ENCODE measurements around the gene UGT1A5. TPM values are rescaled to one million over a fixed set of nuclear protein-coding genes. Genes with fewer than 3 reads are reported as not detected.

UGT1A5 gene
- total RNA-seq = not detected

GRCh38 chr2:233712611-233713261 lies at the start of gene UGT1A5:
TSS of gene UGT1A5 (plus strand) at chr2:233712907. CDS start at chr2:233712992, 85 bp downstream.
- Mint-ChIP-seq H3K36me3 (ENCODE audit: low read depth) (no peaks in the 10 kb centered on the region), H3K4me1 (ENCODE audit: low read depth) (no peaks in the 10 kb centered on the region), H3K27me3 (ENCODE audit: low read depth) (peaks cover 11% of the 10 kb centered on the region), H3K27ac (no peak within 1 kb of the TSS), H3K4me3 (no peak within 1 kb of the TSS), H3K9me3 (no peaks in the 10 kb centered on the region)
- CTCF ChIA-PET = interaction anchor here (0.7 to 1.3 kb wide), 3 partner anchors 144 to 808 kb away, joined by 3 to 4 read pairs (median 3); no protein-coding TSS in a partner anchor
- DNase-seq = no peak
- intact Hi-C loops (cut with micrococcal nuclease) = no loop called here

DNA sequence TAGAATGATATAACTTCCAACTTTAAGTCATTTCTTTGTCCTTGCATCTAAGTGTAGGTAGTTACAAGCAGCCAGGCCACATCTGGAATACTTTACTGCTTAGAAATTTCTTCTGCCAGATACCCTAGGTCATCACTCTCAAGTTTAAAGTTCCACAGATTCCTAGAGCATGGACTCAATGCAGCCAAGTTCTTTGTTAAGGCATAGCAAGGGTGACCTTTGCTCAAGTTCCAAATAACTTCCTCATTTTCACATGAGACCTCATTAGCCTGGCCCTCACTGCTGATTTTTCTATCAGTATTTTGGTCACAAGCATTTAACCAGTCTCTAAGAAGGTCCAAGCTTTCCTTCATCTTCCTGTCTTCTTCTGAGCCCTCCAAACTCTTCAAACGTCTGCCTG lies 48.8 kb upstream of the UGT1A5 start:
- CTCF ChIA-PET = no interaction called here
- H3K4me3 Mint-ChIP-seq = no peak overlapping the region
- H3K9me3 Mint-ChIP-seq = peaks cover 4% of the 10 kb centered on the region
- peaks cover 31% of the 10 kb centered on the region for H3K27me3 Mint-ChIP-seq (ENCODE audit: low read depth)
- DNase-seq = no peak
- H3K27ac Mint-ChIP-seq = no peak overlapping the region
- intact Hi-C loops (cut with micrococcal nuclease) = no loop called here
- H3K4me1 Mint-ChIP-seq (ENCODE audit: low read depth) = no peaks in the 10 kb centered on the region
- no peaks in the 10 kb centered on the region for H3K36me3 Mint-ChIP-seq (ENCODE audit: low read depth)

- no peaks in the 10 kb centered on the region for H3K36me3 Mint-ChIP-seq (ENCODE audit: low read depth)
These were observed 44.0 kb upstream of the UGT1A5 start for GRCh38 chr2:233668605-233669260.

DNA sequence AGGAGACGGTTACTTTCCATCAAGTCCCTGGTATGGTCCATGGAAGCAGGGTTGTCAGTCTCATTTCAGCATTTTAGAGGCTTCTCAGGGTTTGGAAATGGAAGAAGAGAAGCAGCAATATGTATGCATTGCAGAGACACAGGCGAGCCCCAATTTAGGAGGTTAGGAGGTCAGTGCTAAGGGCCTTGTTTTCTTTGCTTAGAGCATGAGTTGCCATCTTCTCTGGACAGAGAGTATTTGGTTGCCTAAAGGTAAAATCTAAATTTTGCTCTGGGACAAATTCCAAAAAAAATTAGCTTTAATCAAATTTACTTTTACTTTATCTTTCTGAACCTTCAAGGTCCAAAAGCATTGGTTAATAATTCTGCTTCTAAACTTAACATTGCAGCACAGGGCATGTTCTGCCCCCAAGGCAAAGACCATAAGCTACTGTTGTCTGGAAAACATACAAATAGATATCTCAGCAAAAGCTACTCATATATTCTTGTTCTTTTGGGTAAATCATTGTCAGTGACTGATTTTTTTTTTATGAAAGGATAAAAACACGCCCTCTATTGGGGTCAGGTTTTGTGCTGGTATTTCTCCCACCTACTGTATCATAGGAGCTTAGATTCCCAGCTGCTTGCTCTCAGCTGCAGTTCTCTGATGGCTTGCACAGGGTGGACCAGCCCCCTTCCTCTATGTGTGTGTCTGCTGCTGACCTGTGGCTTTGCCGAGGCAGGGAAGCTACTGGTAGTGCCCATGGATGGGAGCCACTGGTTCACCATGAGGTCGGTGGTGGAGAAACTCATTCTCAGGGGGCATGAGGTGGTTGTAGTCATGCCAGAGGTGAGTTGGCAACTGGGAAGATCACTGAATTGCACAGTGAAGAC lies 41.2 kb upstream of the UGT1A5 start, which contains the start of gene UGT1A9:
Gene UGT1A9 (plus strand): TSS at position 609 of the 872 bp plus-strand sequence. CDS start 37 bp downstream, at position 646.
- CTCF ChIA-PET = no interaction called here
- no peak within 1 kb of the TSS for H3K27ac Mint-ChIP-seq
- peaks cover 21% of the 10 kb centered on the region for H3K27me3 Mint-ChIP-seq (ENCODE audit: low read depth)
- no peaks in the 10 kb centered on the region for H3K4me1 Mint-ChIP-seq (ENCODE audit: low read depth)
- intact Hi-C loops (cut with micrococcal nuclease) = no loop called here
- DNase-seq = no peak
- H3K9me3 Mint-ChIP-seq = peaks cover 4% of the 10 kb centered on the region
- H3K36me3 Mint-ChIP-seq (ENCODE audit: low read depth) = no peaks in the 10 kb centered on the region
- H3K4me3 Mint-ChIP-seq = no peak within 1 kb of the TSS

More at GRCh38 chr2:233668605-233669260, 44.0 kb upstream of the UGT1A5 start:
- Mint-ChIP-seq H3K27me3 (ENCODE audit: low read depth) (peaks cover 26% of the 10 kb centered on the region), H3K9me3 (peaks cover 4% of the 10 kb centered on the region), H3K4me3 (no peak overlapping the region), H3K27ac (no peak overlapping the region), H3K4me1 (ENCODE audit: low read depth) (no peaks in the 10 kb centered on the region)
- DNase-seq = no peak
- intact Hi-C loops (cut with micrococcal nuclease) = no loop called here
- CTCF ChIA-PET = no interaction called here

DNA sequence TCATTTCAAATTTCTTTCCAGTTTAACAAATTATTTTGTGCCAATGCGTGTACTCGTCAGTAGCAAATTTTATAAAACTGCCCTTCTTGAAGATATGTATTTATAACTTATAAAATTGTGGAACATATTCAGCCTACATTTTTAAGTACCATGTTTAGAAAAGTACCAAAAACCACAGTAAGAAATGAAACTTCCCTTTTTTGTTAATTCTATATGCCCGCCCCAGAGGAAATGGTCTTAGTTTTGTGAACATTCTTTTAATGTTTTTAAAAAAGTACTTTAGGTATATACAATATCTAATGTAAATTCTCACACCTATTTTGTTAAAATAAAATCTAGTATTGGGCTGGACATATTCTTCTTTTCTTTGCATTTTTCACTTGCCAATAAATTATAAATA lies 39.8 kb upstream of the UGT1A5 start:
- H3K4me1 Mint-ChIP-seq (ENCODE audit: low read depth) = no peaks in the 10 kb centered on the region
- no peak for DNase-seq
- CTCF ChIA-PET = no interaction called here
- no peaks in the 10 kb centered on the region for H3K36me3 Mint-ChIP-seq (ENCODE audit: low read depth)
- H3K27ac Mint-ChIP-seq = no peak overlapping the region
- H3K27me3 Mint-ChIP-seq (ENCODE audit: low read depth) = peaks cover 21% of the 10 kb centered on the region
- peaks cover 4% of the 10 kb centered on the region for H3K9me3 Mint-ChIP-seq
- intact Hi-C loops (cut with micrococcal nuclease) = no loop called here
- no peak overlapping the region for H3K4me3 Mint-ChIP-seq

GRCh38 chr2:233673896-233674295 lies 38.8 kb upstream of the UGT1A5 start:
- intact Hi-C loops (cut with micrococcal nuclease) = no loop called here
- CTCF ChIA-PET = no interaction called here
- no peaks in the 10 kb centered on the region for H3K4me1 Mint-ChIP-seq (ENCODE audit: low read depth)

DNA sequence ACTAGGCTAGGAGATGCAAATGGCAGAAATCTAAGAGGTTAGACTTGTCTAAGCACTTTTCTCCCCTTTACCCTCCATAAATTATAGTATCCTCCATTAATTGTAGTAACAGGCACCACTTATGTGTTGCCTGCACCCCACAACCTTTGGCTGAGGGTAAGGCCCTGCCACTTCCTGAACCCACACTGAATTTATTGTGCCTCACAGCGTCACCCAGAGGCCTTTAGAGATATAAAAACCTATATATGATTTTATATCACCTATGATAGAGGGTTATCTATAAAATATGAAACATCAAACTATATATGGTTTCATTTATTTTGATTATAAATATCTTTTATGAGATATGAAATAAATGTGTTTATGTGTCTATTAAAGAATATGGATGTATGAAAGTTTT lies 38.4 kb upstream of the UGT1A5 start:
- Mint-ChIP-seq H3K27ac (no peak overlapping the region), H3K36me3 (ENCODE audit: low read depth) (no peaks in the 10 kb centered on the region), H3K27me3 (ENCODE audit: low read depth) (peaks cover 13% of the 10 kb centered on the region), H3K4me3 (no peak overlapping the region), H3K4me1 (ENCODE audit: low read depth) (no peaks in the 10 kb centered on the region), H3K9me3 (no peaks in the 10 kb centered on the region)
- no peak for DNase-seq
- intact Hi-C loops (cut with micrococcal nuclease) = no loop called here
- CTCF ChIA-PET = no interaction called here

More at GRCh38 chr2:233673896-233674295, 38.8 kb upstream of the UGT1A5 start:
- DNase-seq = no peak
- peaks cover 13% of the 10 kb centered on the region for H3K27me3 Mint-ChIP-seq (ENCODE audit: low read depth)
- H3K4me3 Mint-ChIP-seq = no peak overlapping the region
- no peak overlapping the region for H3K27ac Mint-ChIP-seq
- H3K9me3 Mint-ChIP-seq = no peaks in the 10 kb centered on the region
- H3K36me3 Mint-ChIP-seq (ENCODE audit: low read depth) = no peaks in the 10 kb centered on the region

GRCh38 chr2:233674995-233675394 lies 37.7 kb upstream of the UGT1A5 start:
- peaks cover 11% of the 10 kb centered on the region for H3K27me3 Mint-ChIP-seq (ENCODE audit: low read depth)
- intact Hi-C loops (cut with micrococcal nuclease) = no loop called here

DNA sequence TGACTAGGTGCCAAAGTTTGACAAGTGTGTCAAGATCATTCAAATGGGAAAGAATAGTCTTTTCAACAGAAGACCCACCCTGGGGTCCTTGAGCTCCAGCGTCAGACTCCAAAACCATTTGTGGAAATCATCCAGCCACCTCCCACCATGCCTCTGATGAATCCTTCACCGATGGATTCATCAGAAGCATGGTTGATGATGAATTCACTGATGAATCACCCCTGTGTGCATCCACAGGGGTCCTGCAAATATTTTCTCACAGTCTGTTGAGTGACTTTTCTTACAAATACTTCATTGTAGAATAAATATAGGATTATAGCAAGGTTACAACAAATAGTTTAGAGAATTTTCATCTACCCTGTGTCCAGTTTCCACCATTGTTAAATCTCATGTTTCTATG lies 36.7 kb upstream of the UGT1A5 start:
- no peak for DNase-seq
- H3K36me3 Mint-ChIP-seq (ENCODE audit: low read depth) = no peaks in the 10 kb centered on the region

More at GRCh38 chr2:233674995-233675394, 37.7 kb upstream of the UGT1A5 start:
- Mint-ChIP-seq H3K9me3 (no peaks in the 10 kb centered on the region), H3K27ac (no peak overlapping the region), H3K4me1 (ENCODE audit: low read depth) (no peaks in the 10 kb centered on the region), H3K36me3 (ENCODE audit: low read depth) (no peaks in the 10 kb centered on the region), H3K4me3 (no peak overlapping the region)
- CTCF ChIA-PET = no interaction called here
- DNase-seq = no peak

DNA sequence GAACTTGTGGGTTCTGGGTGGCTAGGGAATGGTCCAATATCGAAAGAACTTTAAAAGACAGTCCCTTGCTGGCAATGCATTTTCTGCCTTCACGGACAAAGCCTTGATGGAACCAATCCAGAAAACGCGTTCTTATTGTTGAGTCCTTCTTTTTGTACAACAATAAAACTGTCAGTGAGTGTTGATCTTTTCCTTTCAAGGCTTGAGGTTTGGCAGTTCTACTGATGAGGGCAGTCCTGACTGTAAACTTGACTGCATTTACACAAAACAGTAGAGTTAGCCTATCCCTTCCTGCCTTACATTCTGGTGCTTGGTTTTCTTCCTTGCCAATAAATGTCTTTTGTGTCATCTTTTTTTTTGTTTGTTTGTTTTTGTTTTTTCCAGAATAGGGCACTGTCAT lies 33.5 kb upstream of the UGT1A5 start:
- intact Hi-C loops (cut with micrococcal nuclease) = no loop called here
- no peak overlapping the region for H3K4me3 Mint-ChIP-seq
- H3K9me3 Mint-ChIP-seq = no peaks in the 10 kb centered on the region

More for the DNA sequence above, 36.7 kb upstream of the UGT1A5 start:
- intact Hi-C loops (cut with micrococcal nuclease) = no loop called here
- no peaks in the 10 kb centered on the region for H3K4me1 Mint-ChIP-seq (ENCODE audit: low read depth)
- CTCF ChIA-PET = no interaction called here
- H3K4me3 Mint-ChIP-seq = no peak overlapping the region
- no peak overlapping the region for H3K27ac Mint-ChIP-seq
- no peaks in the 10 kb centered on the region for H3K9me3 Mint-ChIP-seq
- H3K27me3 Mint-ChIP-seq (ENCODE audit: low read depth) = peaks cover 2% of the 10 kb centered on the region

GRCh38 chr2:233680361-233681045 lies 32.2 kb upstream of the UGT1A5 start:
- no peak for DNase-seq
- no peaks in the 10 kb centered on the region for H3K36me3 Mint-ChIP-seq (ENCODE audit: low read depth)
- no peaks in the 10 kb centered on the region for H3K9me3 Mint-ChIP-seq
- no peaks in the 10 kb centered on the region for H3K27me3 Mint-ChIP-seq (ENCODE audit: low read depth)
- no peak overlapping the region for H3K4me3 Mint-ChIP-seq
- H3K4me1 Mint-ChIP-seq (ENCODE audit: low read depth) = no peaks in the 10 kb centered on the region
- intact Hi-C loops (cut with micrococcal nuclease) = no loop called here
- CTCF ChIA-PET = no interaction called here
- no peak overlapping the region for H3K27ac Mint-ChIP-seq

More for the DNA sequence above, 33.5 kb upstream of the UGT1A5 start:
- DNase-seq = no peak
- H3K27me3 Mint-ChIP-seq (ENCODE audit: low read depth) = no peaks in the 10 kb centered on the region
- CTCF ChIA-PET = no interaction called here
- H3K36me3 Mint-ChIP-seq (ENCODE audit: low read depth) = no peaks in the 10 kb centered on the region
- H3K4me1 Mint-ChIP-seq (ENCODE audit: low read depth) = no peaks in the 10 kb centered on the region
- H3K27ac Mint-ChIP-seq = no peak overlapping the region

GRCh38 chr2:233681521-233682099 lies 31.1 kb upstream of the UGT1A5 start, which contains the start of gene UGT1A7:
TSS of gene UGT1A7 (plus strand) at chr2:233681901. CDS start at chr2:233681938, 37 bp downstream.
- Mint-ChIP-seq H3K4me3 (no peak within 1 kb of the TSS), H3K36me3 (ENCODE audit: low read depth) (no peaks in the 10 kb centered on the region), H3K4me1 (ENCODE audit: low read depth) (no peaks in the 10 kb centered on the region), H3K9me3 (no peaks in the 10 kb centered on the region), H3K27ac (no peak within 1 kb of the TSS), H3K27me3 (ENCODE audit: low read depth) (no peaks in the 10 kb centered on the region)
- CTCF ChIA-PET = interaction anchor here (0.6 to 0.7 kb wide), 2 partner anchors 9 to 533 kb away, joined by 3 to 4 read pairs; no protein-coding TSS in a partner anchor
- DNase-seq = no peak
- intact Hi-C loops (cut with micrococcal nuclease) = no loop called here
